AG04449 (cell line): ENCODE data around the gene ZNF787.

Experiments used
- CTCF ChIA-PET: fragments of 350-600 bp; formaldehyde crosslinking; extraction: SDS; loops from one replicate; lab custom pipeline; 2021; ENCODE audit warnings: antibody characterized with exemption; lab: Yijun Ruan, JAX
- POLR2A ChIA-PET: fragments of 400-600, 350-600 bp; formaldehyde crosslinking; extraction: SDS; loops from one replicate; lab custom pipeline; 2020; ENCODE audit warnings: antibody characterized with exemption, inconsistent platforms; lab: Yijun Ruan, JAX
- DNase-seq: peaks from one replicate; pipeline ENCODE4 v3.0.0-alpha.2; 2010; ENCODE audit warnings: low read depth, low spot score
- H3K4me3 ChIP-seq: 2 replicates; pipeline ENCODE4 v1.5.1; 2011; ENCODE audit warnings: low read depth, mild to moderate bottlenecking, control low read depth, low read length
- CTCF ChIP-seq: IDR thresholded peaks from one replicate; pipeline ENCODE4 v1.5.1; 2011; ENCODE audit warnings: mild to moderate bottlenecking, moderate library complexity, low read length, control low read depth, inconsistent platforms; ENCODE audit not compliant: insufficient read depth; ENCODE audit errors: missing control alignments

The ZNF787 gene

GRCh38 chr19:56141417-56141993 lies 20.4 kb upstream of the ZNF787 start:
- no peak for TF ChIP-seq CTCF
- CTCF ChIA-PET: interaction anchor here (0.5 to 2.0 kb wide), 3 partner anchors 11 to 251 kb away, joined by 3 to 8 read pairs (median 4); no protein-coding TSS in a partner anchor
- H3K4me3 ChIP-seq: peak overlapping the region; percentile 66
- no peak for DNase-seq
- POLR2A ChIA-PET: interaction anchor here (1.5 kb wide), 1 partner anchor 20 kb away, joined by 11 read pairs; the partner anchor contains the start of gene ZNF787

- ChIA-PET CTCF (interaction anchor here (0.5 kb wide), 1 partner anchor 252 kb away, joined by 3 read pairs; no protein-coding TSS in a partner anchor), POLR2A (interaction anchor here (0.6 to 1.5 kb wide), 2 partner anchors 19 to 22 kb away, joined by 3 to 11 read pairs; partner anchors contain the start of gene ZNF787)
- TF ChIP-seq CTCF: no peak
- H3K4me3 ChIP-seq: peak within 1 kb of the TSS; percentile 66
- peak; percentile 97 for DNase-seq
Observed at GRCh38 chr19:56140583-56141416, 19.7 kb upstream of the ZNF787 start, which contains the start of gene ZNF444. Gene ZNF444, plus strand, starts transcription at chr19:56141287. Its CDS starts 5,625 bp downstream, at chr19:56146912.

GRCh38 chr19:56139847-56140582 lies 18.9 kb upstream of the ZNF787 start:
- POLR2A ChIA-PET: interaction anchor here (1.5 kb wide), 1 partner anchor 19 kb away, joined by 11 read pairs; the partner anchor contains the start of gene ZNF787

GRCh38 chr19:56138069-56138468 lies 17.0 kb upstream of the ZNF787 start:
- TF ChIP-seq CTCF: no peak
- DNase-seq: no peak
- ChIA-PET POLR2A (no interaction called here), CTCF (interaction anchor here (0.5 to 0.7 kb wide), 2 partner anchors 60 to 126 kb away, joined by 3 read pairs; no protein-coding TSS in a partner anchor)
- H3K4me3 ChIP-seq: no peak overlapping the region

More at GRCh38 chr19:56139847-56140582, 18.9 kb upstream of the ZNF787 start:
- H3K4me3 ChIP-seq: peak overlapping the region; percentile 63
- CTCF ChIA-PET: no interaction called here
- no peak for TF ChIP-seq CTCF
- no peak for DNase-seq

- no peak for TF ChIP-seq CTCF
- DNase-seq: no peak
- no peak overlapping the region for H3K4me3 ChIP-seq
- ChIA-PET CTCF (interaction anchor here (0.5 to 0.7 kb wide), 2 partner anchors 59 to 127 kb away, joined by 3 read pairs; no protein-coding TSS in a partner anchor), POLR2A (no interaction called here)
Observed at GRCh38 chr19:56137405-56137804, 16.3 kb upstream of the ZNF787 start.
